A549 (cell line): ENCODE data around the gene CIB4.

Source experiments
- CHD4 ChIP-seq: fragments of 200-600 bp; sonication (generic); IDR thresholded peaks from 2 replicates; pipeline ENCODE4 v1.6.1; 2016; ENCODE audit warnings: antibody characterized with exemption, mild to moderate bottlenecking, borderline replicate concordance
- FOSL2 ChIP-seq, 2 experiments: fragments of 450-650 bp in 1 of 2; fragments of >200 bp in 1 of 2; sonication (Bioruptor Twin) in 1 of 2; formaldehyde crosslinking; IDR thresholded peaks; 2 replicates each; pipeline versions ENCODE4 v1.5.0 to v1.6.1; 2016 to 2020; ENCODE audit warnings: mild to moderate bottlenecking in 1 of 2, moderate library complexity in 1 of 2
- NPAS2 ChIP-seq: fragments of 250-450 bp; sonication (Bioruptor Pico); IDR thresholded peaks from 2 replicates; pipeline ENCODE4 v1.8.0; 2022; ENCODE audit warnings: mild to moderate bottlenecking, moderate library complexity, borderline replicate concordance
- RAD21 ChIP-seq, 2 experiments: fragments of >200 bp in 1 of 2; sonication (Bioruptor Twin) in 1 of 2; formaldehyde crosslinking in 1 of 2; IDR thresholded peaks in 1 of 2; conservative IDR thresholded peaks in 1 of 2; 2 replicates in 1 of 2; 3 replicates in 1 of 2; pipeline ENCODE4 v1.6.1; 2012 to 2018; ENCODE audit warnings: inconsistent platforms in 1 of 2
- TF ChIP-seq, protein P1 (sequence below): fragments of >200 bp; sonication (Bioruptor Twin); formaldehyde crosslinking; IDR thresholded peaks from 3 replicates; pipeline ENCODE4 v1.5.1; 2016
- TF ChIP-seq, protein P2 (sequence below): fragments of 200-600 bp; sonication (generic); IDR thresholded peaks from 2 replicates; pipeline ENCODE4 v1.6.1; 2016; ENCODE audit warnings: antibody characterized with exemption, mild to moderate bottlenecking, moderate library complexity

DNA sequence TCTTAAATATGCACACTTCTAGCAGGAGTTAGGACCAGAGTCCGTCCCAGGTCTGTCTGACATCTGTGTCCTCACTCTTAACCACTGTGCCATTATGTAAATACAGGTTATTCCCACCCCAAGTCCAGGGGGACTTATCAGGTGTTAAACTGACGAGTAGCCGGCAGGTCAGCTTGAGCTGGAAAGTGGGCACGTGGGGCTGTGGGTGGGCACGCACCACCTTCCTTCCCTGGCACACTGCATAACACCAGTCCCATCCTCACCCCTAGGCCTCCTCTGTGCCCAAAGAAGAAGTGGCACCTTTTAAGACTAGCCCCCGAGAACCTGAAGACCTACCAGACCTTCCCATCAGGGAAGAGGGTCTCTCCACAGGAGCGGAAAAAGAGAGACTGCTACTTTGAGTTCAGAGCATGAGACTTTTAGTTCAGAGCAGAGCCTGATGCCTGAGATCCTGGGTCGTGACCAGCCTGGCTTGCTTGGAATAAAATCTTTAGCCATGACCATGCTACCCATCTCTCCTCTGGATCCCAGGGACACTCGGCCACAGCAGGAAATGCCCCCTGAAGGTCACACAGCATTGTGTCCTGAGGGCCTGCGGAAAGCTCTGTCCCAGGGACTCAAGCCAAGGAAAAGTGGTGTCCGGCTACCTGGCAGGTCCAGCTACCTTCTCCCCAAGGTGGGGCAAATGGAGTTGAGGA lies 62.0 kb downstream of the CIB4 start:
- TF ChIP-seq, protein P1, sequence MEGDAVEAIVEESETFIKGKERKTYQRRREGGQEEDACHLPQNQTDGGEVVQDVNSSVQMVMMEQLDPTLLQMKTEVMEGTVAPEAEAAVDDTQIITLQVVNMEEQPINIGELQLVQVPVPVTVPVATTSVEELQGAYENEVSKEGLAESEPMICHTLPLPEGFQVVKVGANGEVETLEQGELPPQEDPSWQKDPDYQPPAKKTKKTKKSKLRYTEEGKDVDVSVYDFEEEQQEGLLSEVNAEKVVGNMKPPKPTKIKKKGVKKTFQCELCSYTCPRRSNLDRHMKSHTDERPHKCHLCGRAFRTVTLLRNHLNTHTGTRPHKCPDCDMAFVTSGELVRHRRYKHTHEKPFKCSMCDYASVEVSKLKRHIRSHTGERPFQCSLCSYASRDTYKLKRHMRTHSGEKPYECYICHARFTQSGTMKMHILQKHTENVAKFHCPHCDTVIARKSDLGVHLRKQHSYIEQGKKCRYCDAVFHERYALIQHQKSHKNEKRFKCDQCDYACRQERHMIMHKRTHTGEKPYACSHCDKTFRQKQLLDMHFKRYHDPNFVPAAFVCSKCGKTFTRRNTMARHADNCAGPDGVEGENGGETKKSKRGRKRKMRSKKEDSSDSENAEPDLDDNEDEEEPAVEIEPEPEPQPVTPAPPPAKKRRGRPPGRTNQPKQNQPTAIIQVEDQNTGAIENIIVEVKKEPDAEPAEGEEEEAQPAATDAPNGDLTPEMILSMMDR, result no peak
- TF ChIP-seq, protein P2, sequence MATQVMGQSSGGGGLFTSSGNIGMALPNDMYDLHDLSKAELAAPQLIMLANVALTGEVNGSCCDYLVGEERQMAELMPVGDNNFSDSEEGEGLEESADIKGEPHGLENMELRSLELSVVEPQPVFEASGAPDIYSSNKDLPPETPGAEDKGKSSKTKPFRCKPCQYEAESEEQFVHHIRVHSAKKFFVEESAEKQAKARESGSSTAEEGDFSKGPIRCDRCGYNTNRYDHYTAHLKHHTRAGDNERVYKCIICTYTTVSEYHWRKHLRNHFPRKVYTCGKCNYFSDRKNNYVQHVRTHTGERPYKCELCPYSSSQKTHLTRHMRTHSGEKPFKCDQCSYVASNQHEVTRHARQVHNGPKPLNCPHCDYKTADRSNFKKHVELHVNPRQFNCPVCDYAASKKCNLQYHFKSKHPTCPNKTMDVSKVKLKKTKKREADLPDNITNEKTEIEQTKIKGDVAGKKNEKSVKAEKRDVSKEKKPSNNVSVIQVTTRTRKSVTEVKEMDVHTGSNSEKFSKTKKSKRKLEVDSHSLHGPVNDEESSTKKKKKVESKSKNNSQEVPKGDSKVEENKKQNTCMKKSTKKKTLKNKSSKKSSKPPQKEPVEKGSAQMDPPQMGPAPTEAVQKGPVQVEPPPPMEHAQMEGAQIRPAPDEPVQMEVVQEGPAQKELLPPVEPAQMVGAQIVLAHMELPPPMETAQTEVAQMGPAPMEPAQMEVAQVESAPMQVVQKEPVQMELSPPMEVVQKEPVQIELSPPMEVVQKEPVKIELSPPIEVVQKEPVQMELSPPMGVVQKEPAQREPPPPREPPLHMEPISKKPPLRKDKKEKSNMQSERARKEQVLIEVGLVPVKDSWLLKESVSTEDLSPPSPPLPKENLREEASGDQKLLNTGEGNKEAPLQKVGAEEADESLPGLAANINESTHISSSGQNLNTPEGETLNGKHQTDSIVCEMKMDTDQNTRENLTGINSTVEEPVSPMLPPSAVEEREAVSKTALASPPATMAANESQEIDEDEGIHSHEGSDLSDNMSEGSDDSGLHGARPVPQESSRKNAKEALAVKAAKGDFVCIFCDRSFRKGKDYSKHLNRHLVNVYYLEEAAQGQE, result no peak
- TF ChIP-seq CHD4 (no peak), NPAS2 (no peak), FOSL2 (IDR thresholded peaks at IDR 0.05) (no peak), FOSL2 (CRISPR knock-in tag; IDR thresholded peaks at IDR 0.05) (no peak), RAD21 (conservative IDR thresholded peaks at IDR 0.05 in 1 of 2, IDR thresholded peaks at IDR 0.05 in 1 of 2) (no peak)
